GM21825 (cell line): ENCODE measurements around the gene MTHFD1L.
"Not testable (repeated sequence)": the region's sequence is repeated elsewhere in the genome, so short reads cannot be mapped to it uniquely, and the experiment has no call there.

Source experiments
- ATAC-seq: cut with Tn5 transposase; IDR thresholded peaks from one replicate; pipeline ENCODE4 v1.9.1; 2021; ENCODE audit warnings: mild to moderate bottlenecking, moderate library complexity; ENCODE audit not compliant: unreplicated experiment

MTHFD1L gene

DNA sequence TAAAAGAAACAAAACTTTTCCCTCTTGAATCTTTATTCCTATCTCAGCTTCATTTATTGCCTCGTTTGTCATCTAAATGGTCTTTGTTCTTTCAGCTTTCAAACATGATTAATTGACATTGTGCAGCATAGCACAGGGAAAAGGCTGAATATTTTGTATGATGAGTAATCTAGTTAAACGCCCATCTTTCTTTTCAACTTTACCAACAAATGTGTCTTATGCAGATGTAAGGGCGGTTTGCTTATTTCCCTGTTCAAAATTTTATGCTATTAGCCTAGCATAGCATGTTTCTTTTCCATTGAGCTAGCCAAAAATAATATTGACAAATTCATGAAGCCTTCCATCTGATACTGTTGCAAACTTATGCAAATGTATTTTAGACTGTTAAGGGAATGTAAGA, 197.8 kb downstream of the MTHFD1L start:
- no peak for ATAC-seq

DNA sequence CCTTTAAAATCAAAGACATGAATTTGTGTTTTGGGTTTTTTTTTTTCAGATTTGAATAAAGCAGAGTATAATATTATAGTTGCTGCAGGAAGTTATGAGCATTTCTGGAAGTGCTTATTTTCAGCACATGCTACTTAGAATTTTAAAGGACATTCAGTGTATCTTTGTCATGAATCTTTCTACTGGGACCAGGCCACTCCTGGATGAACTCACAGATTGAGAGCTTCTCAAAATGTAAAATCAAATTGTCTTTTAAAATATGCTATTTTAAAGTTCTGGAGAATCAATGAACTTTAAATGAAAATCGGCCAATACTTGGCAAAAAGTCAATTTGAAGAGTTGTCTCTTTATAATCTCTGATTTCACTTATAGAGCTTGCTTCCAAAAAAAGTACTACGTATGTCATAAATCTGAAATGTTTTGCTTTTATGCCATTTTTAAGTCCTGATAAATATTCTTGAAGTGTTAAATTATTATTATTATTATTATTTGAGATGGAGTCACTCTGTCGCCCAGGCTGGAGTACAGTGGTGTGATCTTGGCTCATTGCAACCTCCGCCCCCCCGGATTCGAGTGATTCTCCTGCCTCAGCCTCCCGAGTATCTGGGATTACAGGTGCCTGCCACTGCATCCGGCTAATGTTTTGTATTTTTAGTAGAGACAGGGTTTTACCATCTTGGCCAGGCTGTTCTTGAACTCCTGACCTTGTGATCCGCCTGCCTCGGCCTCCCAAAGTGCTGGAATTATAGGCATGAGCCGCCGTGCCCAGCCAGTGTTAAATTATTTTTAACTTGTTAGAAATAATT, 198.5 kb downstream of the MTHFD1L start:
- ATAC-seq, result no peak

DNA sequence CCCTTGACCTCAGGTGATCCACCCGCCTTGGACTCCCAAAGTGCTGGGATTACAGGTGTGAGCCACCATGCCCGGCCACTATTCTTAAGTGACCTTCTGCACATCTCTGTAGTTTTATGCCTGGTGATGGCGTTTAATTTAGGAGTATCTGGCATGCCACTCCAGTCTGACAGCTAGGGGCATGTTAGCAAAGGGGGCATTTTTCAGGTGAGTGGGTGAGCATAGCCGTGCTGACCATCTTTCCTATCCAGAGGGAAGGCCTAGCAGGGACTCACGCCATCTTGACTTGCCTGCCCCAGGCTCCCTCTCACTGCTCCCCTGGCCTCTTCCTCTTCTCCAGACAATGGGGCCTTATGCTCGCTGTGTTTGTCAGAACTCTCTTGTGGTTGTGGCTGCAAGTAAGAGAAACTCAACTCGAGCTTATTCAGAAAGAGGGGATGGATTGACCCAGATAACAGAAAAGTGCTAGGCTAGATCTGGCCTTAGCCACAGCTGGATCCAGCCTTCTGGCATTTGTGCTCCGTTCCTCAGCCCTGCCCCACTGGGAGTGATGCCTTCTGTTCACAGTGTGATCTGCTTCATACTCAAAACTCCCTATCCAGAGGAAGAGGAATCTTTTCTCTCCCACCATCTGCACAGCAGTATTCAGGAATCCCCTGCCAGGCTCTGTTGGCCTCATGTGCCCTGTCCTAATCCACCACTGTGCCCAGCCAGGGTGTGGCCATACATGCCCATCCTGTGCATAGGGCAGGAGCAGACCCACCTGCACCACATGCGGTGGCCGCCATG, 199.7 kb downstream of the MTHFD1L start:
- no peak for ATAC-seq

DNA sequence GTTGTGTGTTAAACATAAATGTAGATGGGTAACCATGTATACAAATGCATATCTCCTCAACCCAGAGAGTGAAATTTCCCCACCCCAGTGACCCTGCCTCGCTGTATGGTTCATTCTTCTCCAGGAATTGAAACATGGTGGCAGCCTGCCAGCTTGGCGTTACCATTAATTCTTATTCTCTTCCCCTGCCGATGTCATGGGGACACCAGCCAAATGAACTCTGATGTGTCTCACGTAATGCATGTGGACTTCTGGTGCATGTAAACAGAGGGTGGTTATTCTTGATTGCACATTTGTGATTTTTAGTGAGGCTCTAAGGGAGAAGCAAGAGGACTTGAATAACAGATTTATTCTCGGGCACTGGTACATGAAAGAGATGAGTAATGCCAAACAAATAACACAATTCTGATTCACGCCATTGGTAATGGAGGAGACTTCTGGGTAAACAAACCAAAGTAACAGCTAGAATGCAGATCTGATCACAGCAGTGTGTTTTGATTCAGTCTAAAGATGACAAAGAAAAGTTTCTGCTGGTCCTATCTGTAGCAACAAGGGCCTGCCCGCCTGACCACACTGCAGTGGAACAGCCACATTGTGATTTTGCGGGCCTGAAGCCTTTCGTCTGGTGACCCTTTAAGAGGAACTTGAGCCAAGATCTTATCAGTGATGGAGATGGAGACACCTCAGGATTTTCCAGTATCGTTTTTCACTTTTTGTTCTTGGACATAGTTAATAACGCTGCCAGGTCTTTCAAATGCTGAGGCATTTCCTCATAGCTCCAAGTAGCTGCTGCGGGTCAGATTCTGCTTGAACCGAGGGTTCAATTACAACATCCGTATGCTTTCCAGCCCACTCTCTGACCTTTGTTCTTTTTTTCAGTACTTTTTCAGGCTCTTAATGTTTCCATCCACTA, 202.4 kb downstream of the MTHFD1L start:
- ATAC-seq, result no peak

DNA sequence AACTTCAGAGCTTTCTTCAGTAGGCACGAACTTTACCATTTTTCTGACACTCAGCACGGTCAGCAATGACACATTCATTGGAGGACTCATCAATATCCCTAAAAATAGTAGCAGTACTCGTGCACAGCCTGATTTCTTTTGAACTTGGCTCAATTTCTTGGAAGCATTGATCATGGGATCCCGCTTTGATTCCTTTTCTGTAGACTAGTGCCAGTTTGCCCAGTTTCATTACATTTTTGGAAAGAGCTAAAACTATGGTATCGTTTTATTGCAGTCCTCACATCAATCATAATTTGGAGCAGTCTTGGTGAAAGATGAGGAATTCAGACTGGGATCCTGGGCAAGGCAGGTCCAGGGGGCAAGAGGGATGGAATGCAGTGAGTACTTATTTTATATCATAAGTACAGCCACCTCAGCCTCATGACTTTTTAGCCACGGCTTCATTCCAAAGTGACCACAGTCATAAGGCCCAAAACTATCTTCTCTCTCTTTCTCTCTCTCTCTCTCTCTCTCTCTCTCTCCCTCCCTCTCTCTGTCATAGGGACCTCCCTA, 203.3 kb downstream of the MTHFD1L start:
- ATAC-seq, result no peak

DNA sequence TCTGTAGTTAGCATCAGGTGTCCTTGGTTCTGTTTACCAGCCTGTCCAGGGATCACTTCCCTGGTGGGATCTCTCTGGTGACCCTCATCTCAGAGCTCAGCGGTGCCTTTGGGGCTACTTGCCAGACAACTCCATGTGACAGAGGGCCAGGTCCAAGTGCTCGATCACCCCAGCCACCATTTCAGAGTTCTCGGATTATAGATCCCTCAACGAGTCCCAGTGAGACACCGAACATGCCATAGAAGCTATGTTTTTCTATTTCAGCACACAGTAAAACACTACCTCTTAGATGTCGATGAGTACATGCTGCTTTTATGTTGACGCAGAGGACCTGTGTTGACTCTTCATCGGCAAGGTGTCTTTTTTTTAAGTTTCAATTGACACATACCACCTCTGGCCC, 204.1 kb downstream of the MTHFD1L start:
- no peak for ATAC-seq

DNA sequence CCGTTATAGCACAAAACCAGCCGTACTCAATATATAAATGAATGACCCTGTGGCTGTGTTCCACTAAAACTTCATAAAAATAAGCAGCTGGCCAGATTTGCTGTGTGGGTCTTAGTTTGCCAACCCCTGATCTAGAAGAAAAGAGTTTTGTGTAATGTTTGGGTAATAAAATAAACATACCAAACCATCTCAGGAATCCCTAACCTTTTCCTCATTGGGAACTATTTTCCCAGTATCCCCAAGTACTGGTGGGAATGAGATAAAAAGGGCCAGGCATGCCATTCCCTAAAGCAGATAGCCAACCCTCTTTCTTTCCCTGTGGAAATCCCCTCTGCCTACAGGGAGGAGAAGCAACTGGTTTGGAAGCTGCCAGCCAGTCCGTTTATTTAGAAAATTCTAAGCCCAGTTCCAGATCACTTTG, 205.1 kb downstream of the MTHFD1L start:
- no peak for ATAC-seq

DNA sequence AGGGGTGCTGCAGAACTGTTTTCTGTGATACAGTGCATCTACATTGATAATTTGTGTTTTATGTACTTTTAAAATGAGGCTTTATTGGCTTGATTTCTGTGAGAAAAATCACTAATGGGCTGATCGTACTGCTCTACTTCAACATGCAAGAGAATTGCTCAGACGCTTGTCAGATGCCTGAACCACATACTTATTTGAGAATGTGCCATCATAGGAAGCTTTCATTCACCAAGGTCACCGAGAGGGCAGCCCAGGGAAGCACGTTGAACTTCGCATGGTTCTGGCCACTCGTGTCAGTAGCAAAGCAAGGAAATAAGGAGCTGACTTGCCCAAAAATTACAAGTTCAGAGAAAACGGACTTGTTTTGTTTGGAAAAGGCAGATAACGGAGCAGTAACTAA, 205.8 kb downstream of the MTHFD1L start:
- ATAC-seq, result no peak

DNA sequence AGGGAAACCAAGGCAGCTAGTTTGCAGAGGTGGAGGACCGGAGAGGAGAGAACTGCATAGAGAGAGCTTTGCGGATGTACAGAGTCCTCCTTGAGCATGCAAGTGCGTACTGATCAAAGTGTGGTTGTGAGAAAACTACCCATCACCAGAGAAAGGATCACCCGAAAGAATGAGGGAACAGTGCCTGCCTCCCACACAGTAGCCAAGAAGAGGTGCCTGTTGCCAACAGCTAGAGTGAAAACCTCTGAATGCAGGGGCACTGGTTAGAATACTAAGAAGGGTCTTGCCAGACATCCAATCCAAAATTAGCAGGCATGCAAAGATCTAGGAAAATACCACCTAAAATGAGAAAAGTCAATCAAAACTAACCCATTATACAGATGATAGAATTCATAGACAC, 207.6 kb downstream of the MTHFD1L start:
- ATAC-seq, result no peak

DNA sequence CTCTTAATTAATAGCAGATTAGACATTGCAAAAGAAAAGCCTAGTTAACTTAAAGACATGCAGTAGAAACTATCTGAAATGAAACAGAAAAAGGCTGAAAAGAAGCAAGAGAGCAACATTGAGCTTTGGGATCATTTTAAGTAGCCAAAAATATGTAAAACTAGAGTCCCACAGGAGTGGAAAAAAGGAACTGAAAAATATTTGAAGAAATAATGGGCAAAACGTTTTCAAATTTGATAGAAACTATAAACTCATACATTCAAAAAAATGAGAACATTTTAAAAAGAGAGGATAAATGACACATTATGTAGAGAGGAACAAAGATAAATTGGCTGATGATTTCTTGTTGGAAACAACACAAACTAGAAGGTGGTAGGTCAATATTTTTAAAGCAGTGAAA, 208.2 kb downstream of the MTHFD1L start:
- no peak for ATAC-seq

DNA sequence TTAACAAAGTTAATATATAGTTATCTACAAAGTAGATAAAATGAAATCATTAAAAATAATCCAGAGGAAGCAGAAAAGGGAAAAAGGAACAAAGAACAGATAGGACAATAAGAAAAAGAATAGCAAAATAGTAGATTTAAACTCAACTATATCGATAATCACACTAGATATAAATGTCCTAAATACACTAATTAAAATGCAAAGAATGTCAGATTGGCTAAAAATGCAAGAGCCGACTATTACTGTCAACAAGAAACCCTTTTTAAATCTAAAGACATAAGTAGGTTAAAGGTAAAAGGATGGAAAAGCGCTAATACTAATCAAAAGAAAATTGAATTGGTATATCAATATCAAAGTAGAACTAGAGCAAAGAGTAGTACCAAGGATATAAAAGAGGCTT, 209.5 kb downstream of the MTHFD1L start:
- ATAC-seq, result no peak

DNA sequence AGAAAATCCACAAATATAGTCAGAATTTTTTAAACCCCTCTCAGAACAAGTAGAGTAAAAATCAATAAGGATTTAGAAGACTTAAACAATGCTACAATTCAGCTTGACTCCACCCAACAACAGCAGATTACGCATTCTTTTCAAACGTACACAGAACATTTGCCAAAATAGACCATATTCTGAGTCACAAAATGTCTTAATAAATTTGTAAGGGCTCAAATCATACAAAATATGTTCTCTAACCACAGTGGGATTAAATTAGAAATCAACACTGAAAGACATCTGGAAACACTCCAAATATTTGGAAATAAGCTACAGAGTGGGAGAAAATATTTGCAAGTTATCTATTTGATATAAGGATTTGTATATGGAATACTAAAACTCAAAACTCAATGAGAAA, 210.0 kb downstream of the MTHFD1L start:
- no peak for ATAC-seq

DNA sequence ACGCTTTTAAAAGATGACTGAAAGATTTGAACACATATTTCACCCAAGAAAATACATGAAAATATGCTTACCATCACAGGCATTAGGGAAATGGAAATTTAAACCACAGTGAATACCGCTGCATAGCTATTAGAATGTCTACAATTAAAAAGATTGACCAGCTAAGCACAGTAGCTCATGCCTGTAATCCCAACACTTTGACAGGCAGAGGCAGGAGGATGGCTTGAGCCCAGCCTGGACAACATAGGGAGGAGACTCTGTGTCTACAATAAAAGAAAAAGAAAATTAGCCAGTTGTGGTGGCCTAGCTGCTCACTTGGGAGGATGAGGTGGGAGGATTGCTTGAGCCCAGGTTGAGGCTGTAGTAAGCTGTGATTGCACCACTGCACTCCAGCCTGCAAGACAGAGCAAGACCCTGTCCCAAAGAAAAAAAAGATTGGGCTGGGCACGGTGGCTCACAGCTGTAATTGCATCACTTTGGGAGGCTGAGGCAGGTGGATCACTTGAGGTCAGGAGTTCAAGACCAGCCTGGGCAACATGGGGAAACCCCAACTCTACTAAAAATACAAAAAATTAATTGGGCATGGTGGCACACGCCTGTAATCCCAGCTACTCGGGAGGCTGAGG, 210.5 kb downstream of the MTHFD1L start:
- no peak for ATAC-seq

DNA sequence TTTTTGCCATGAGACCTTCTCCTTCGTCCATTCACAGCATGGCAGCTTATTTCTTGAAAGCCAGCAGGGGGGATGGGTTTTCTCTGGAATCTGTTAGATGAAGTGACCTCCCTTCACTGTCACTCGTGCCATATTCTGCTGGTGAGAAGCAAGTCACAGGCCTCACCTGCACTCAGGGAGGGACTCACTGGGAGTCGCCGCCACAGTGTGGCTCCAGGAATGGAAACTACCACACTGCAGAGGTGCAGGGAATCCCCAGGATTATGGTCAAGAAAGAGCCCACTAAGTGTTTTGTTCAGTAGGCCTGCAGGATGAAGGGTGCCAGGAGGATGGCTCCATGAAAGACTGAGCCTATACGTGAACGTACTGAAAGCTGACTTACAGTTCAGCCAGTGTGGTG, 213.2 kb downstream of the MTHFD1L start:
- ATAC-seq, result no peak

DNA sequence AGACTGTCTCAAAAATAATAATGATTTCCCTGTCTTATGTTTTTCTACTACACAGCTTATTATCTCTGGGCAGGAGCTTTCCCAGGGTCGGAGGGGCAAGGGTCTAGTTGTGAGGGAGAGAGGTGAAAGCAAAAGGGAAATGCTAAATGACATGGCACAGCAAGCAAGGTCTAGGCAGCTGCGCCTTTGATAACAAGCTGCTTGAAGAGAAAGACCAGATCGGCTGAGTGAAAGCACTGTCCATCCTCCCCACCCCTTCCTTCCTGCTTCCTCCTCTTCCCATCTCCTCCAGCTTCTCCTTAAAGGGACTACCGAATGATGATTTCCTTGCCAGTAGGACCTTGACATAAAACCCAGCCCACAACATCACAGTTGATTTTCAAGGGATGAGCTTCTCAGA, 216.2 kb downstream of the MTHFD1L start:
- ATAC-seq, result no peak

DNA sequence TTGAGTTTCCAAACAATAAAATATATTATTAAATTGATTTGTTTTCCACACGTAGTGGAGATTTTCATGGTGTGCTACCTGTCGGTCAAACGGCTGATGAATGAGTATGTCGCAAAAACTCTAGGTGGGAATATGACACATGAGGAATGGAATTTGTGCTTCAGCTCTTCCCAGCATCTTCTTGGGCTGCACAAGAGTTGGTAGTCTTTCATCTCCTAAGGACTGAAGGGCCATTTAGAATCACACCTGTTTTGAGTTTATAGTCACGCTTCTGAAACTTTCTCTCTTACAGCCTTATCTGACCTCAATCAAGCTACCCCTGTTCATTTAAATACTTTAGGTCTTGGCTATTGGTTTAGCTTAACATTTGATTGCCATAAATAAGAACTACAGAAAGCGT, 216.6 kb downstream of the MTHFD1L start:
- no peak for ATAC-seq

DNA sequence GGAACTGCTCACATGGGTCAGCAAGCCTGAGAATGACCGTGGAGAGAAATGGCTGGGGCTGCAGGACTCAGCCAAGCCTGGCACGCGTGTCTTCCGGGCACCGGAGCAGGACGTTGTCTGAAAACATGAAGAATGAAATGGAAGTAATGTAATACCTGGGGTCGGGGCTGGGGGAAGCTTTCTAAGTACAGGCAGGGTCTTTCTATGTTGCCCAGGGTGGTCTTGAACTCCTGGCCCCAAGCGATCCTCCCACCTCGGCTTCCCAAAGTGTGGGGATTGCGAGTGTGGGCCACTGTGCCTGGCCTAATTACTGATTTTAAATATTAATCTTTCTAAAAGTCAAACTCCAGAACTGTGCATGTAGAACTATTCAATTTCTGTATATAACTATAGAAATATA, 218.8 kb downstream of the MTHFD1L start:
- no peak for ATAC-seq

DNA sequence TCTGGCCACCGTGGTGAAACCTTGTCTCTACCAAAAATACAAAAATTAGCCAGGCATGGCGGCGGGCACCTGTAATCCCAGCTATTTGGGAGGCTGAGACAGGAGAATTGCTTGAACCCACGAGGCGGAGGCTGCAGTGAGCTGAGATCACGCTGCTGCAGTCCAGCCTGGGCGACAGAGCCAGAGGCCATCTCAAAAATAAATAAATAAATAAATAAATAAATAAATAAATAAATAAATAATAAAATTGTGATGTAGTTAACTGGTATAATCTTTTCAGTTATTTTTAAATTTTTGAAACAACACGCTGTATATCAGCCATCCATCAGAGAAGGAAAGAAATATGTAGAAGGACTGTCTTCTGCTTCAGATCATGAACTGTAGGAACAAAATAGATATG, 221.6 kb downstream of the MTHFD1L start:
- not testable (repeated sequence) for ATAC-seq

DNA sequence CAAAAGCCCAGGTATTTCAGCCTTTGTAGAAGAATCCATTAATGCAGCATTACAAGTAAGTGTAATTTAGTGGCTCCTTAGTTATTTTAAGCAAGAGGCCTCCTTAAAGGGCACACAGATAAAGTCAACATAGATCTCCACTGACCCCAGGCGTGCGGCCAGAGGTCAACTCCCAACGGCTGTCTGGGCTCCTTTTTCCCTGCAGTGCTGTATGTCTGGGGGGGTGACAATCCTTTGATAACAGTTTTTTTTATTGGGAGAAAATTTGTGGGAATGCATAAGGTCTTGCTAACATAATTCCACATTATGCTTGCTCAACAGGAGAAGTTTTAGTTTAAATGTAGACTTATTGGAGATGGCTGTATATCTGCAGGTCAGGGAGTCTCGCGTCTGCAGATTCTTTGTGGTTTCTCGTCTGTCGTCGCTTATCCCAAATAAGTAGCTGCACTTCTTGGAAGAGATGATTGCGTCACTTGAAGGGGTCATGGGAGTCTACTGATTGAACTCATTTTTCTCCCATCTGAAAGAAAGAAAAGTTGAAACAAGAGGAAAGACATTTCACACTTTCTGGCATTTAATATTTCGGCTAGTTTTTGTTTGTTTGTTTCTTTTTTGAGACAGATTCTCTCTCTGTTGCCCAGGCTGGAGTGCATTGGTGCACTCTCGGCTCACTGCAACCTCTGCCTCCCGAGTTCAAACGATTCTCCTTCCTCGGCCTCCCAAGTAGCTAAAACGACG, 222.5 kb downstream of the MTHFD1L start:
- ATAC-seq, result no peak

DNA sequence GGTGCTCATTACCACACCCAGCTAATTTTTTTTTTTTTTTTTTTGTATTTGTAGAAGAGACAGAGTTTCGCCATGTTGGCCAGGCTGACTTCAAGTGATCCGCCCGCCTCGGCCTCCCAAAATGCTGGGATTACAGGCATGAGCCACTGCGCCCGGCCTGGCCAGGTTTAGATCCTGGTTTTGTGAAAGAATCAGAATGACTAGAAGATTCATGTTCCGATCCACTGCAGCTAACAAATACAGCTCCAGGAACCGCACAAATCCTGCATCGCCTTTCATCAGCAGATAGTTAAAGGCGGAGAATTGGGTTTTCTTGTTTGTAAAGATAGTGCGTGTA, 223.1 kb downstream of the MTHFD1L start:
- no peak for ATAC-seq
